ENCODE measurements around the gene IMMP2L.

IMMP2L gene

GRCh38 chr7:111568870-111569462 lies 6.7 kb upstream of the IMMP2L start:
- no peak overlapping the region for H3K27ac ChIP-seq
- TF ChIP-seq ZFX (IDR thresholded peaks at IDR 0.05) (no peak), CTCF (conservative IDR thresholded peaks at IDR 0.05) (no peak)

GRCh38 chr7:111568419-111568818 lies 6.1 kb upstream of the IMMP2L start:
- H3K27ac ChIP-seq, result no peak overlapping the region
- TF ChIP-seq ZFX (IDR thresholded peaks at IDR 0.05), result no peak
- no peak for TF ChIP-seq CTCF (conservative IDR thresholded peaks at IDR 0.05)

GRCh38 chr7:111564078-111564477 lies 1.8 kb upstream of the IMMP2L start:
- H3K27ac ChIP-seq, result no peak overlapping the region
- no peak for TF ChIP-seq ZFX (IDR thresholded peaks at IDR 0.05)
- TF ChIP-seq CTCF (conservative IDR thresholded peaks at IDR 0.05), result no peak

- peak overlapping the region; percentile 91 for H3K27ac ChIP-seq
- TF ChIP-seq CTCF (conservative IDR thresholded peaks at IDR 0.05), result no peak
- TF ChIP-seq ZFX (IDR thresholded peaks at IDR 0.05), result no peak
Measured at GRCh38 chr7:111561654-111561903, 713 bp downstream of the IMMP2L start.

GRCh38 chr7:111560773-111561653 lies 1.3 kb downstream of the IMMP2L start:
- TF ChIP-seq CTCF (conservative IDR thresholded peaks at IDR 0.05), result no peak
- TF ChIP-seq ZFX (IDR thresholded peaks at IDR 0.05), result no peak
- H3K27ac ChIP-seq, result peak overlapping the region; percentile 91

GRCh38 chr7:111558991-111559390 lies 3.3 kb downstream of the IMMP2L start:
- no peak for TF ChIP-seq CTCF (conservative IDR thresholded peaks at IDR 0.05)
- TF ChIP-seq ZFX (IDR thresholded peaks at IDR 0.05), result no peak
- no peak overlapping the region for H3K27ac ChIP-seq

GRCh38 chr7:111556977-111557376 lies 5.3 kb downstream of the IMMP2L start:
- no peak overlapping the region for H3K27ac ChIP-seq
- TF ChIP-seq ZFX (IDR thresholded peaks at IDR 0.05), result no peak
- TF ChIP-seq CTCF (conservative IDR thresholded peaks at IDR 0.05), result no peak

All from C4-2B (cell line).